ENCODE data around the gene SLC34A3. TPM values are rescaled to one million over a fixed set of nuclear protein-coding genes. Genes with fewer than 3 reads are reported as not detected.

The SLC34A3 gene
- total RNA-seq, 1 donor: not detected

DNA sequence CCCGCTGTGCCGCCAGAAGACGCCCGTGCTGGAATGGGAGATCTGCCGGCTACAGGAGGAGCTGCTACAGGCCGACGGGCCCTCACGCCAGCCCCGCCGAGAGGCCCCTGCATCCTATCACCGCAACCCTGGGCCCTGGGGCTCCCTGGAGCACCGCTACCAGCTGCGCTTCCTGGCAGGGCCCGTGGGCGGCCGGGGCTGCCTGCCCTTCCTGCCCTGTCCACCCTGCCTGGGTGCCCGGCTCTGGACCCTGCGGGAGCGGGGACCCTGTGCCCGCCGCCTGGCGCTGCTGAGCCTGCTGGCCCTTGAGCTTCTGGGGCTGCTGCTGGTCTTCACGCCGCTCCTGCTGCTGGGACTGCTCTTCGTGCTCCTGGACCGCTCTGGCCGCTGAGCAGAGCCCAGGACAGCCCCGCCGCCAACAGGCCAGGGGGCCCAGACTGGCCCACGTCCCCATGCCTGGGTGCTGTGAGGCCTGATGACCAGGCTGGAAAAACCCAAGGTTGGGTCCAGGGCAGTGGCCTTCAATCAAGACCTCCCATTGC, 12.4 kb upstream of the SLC34A3 start:
- no peak overlapping the region for H2AFZ ChIP-seq (ENCODE audit: low read length)
- no peak overlapping the region for H3K4me3 ChIP-seq (ENCODE audit: insufficient read depth, low read length)
- TF ChIP-seq, protein P1, sequence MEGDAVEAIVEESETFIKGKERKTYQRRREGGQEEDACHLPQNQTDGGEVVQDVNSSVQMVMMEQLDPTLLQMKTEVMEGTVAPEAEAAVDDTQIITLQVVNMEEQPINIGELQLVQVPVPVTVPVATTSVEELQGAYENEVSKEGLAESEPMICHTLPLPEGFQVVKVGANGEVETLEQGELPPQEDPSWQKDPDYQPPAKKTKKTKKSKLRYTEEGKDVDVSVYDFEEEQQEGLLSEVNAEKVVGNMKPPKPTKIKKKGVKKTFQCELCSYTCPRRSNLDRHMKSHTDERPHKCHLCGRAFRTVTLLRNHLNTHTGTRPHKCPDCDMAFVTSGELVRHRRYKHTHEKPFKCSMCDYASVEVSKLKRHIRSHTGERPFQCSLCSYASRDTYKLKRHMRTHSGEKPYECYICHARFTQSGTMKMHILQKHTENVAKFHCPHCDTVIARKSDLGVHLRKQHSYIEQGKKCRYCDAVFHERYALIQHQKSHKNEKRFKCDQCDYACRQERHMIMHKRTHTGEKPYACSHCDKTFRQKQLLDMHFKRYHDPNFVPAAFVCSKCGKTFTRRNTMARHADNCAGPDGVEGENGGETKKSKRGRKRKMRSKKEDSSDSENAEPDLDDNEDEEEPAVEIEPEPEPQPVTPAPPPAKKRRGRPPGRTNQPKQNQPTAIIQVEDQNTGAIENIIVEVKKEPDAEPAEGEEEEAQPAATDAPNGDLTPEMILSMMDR (IDR thresholded peaks at IDR 0.05; ENCODE audit: extremely low read depth, low read depth, low read length): no peak
- no peak overlapping the region for H3K27ac ChIP-seq (ENCODE audit: low read depth, low read length)
- H3K4me1 ChIP-seq (ENCODE audit: insufficient read depth, low read length): peaks cover 20% of the 10 kb centered on the region
- no peaks in the 10 kb centered on the region for H3K79me2 ChIP-seq (ENCODE audit: insufficient read depth, low read length)
- no peak overlapping the region for H3K4me2 ChIP-seq (ENCODE audit: insufficient read depth, low read length)
- H3K36me3 ChIP-seq (ENCODE audit: insufficient read depth, low read length): no peaks in the 10 kb centered on the region
- no peaks in the 10 kb centered on the region for H3K27me3 ChIP-seq (ENCODE audit: insufficient read depth, low read length)
- H4K20me1 ChIP-seq (ENCODE audit: insufficient read depth, low read length): no peaks in the 10 kb centered on the region
- no peaks in the 10 kb centered on the region for H3K9me3 ChIP-seq (ENCODE audit: low read depth, low read length)
- DNase-seq (ENCODE audit: insufficient read length, low spot score, missing footprints): no peak

DNA sequence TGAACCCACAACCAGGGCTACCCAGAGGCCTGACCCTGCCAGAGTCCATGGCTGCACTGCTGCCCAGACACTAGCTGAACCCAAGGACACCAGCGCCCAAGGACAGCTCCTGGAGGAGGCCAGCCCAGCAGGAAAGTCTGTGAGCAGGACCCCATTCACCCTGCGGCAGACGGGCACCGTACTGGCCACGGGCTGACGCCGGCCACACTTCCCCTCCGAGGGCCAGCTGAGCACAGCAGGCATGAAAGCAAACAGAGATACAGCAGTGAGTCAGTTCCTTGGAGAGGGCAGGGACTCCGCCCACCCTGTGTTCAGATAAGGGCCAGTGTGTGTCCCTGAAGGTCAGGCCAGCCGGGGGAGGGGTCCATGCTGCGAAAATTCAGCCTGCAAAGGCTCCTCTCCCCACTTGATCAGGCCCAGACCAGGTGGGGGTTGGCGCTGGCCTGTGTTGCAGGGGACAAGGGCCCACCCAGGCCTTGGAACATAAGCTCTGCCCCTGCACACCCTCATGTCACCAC, 11.9 kb upstream of the SLC34A3 start:
- Histone ChIP-seq H3K4me1 (ENCODE audit: insufficient read depth, low read length) (peaks cover 20% of the 10 kb centered on the region), H3K36me3 (ENCODE audit: insufficient read depth, low read length) (no peaks in the 10 kb centered on the region), H3K4me3 (ENCODE audit: insufficient read depth, low read length) (no peak overlapping the region), H3K27ac (ENCODE audit: low read depth, low read length) (no peak overlapping the region), H3K9me3 (ENCODE audit: low read depth, low read length) (no peaks in the 10 kb centered on the region), H2AFZ (ENCODE audit: low read length) (no peak overlapping the region), H3K79me2 (ENCODE audit: insufficient read depth, low read length) (no peaks in the 10 kb centered on the region), H3K27me3 (ENCODE audit: insufficient read depth, low read length) (no peaks in the 10 kb centered on the region), H4K20me1 (ENCODE audit: insufficient read depth, low read length) (no peaks in the 10 kb centered on the region), H3K4me2 (ENCODE audit: insufficient read depth, low read length) (peak overlapping the region; percentile 24)
- peak; percentile 99 for DNase-seq (ENCODE audit: insufficient read length, low spot score, missing footprints)
- TF ChIP-seq, protein P1 (IDR thresholded peaks at IDR 0.05; ENCODE audit: extremely low read depth, low read depth, low read length): no peak

DNA sequence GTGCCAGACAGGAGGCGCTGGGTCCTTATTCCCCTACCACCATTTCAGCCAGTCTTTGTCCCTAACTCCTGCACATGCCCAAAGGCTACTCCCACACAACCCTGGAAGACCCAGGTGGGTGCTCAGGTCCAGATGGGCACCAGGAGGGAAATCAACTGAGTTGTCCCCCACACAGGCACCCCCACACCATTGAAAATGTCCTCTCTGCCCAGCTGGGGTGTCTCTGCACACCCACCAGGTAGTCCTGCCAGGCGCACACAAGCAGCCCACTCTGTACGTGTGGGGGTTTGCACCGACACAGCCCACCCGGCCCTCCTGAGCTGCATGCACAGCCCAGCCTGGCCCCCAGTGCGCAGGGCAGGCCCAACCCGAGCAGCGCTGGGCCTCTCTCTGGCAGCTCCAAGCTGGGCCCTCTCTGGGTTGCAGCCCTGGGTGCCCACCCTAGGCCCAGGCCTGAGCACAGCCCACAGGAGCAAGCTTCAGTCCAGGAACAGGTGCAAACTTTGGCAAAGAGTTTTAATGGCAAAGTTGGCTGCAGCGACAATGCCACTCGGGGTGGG, 10.9 kb upstream of the SLC34A3 start:
- H2AFZ ChIP-seq (ENCODE audit: low read length): no peak overlapping the region
- DNase-seq (ENCODE audit: insufficient read length, low spot score, missing footprints): no peak
- H3K9me3 ChIP-seq (ENCODE audit: low read depth, low read length): no peaks in the 10 kb centered on the region
- no peak overlapping the region for H3K27ac ChIP-seq (ENCODE audit: low read depth, low read length)
- TF ChIP-seq, protein P1 (IDR thresholded peaks at IDR 0.05; ENCODE audit: extremely low read depth, low read depth, low read length): no peak
- peaks cover 24% of the 10 kb centered on the region for H3K4me1 ChIP-seq (ENCODE audit: insufficient read depth, low read length)
- no peaks in the 10 kb centered on the region for H3K27me3 ChIP-seq (ENCODE audit: insufficient read depth, low read length)
- no peaks in the 10 kb centered on the region for H3K36me3 ChIP-seq (ENCODE audit: insufficient read depth, low read length)
- no peaks in the 10 kb centered on the region for H3K79me2 ChIP-seq (ENCODE audit: insufficient read depth, low read length)
- no peak overlapping the region for H3K4me2 ChIP-seq (ENCODE audit: insufficient read depth, low read length)
- H3K4me3 ChIP-seq (ENCODE audit: insufficient read depth, low read length): no peak overlapping the region
- no peaks in the 10 kb centered on the region for H4K20me1 ChIP-seq (ENCODE audit: insufficient read depth, low read length)

DNA sequence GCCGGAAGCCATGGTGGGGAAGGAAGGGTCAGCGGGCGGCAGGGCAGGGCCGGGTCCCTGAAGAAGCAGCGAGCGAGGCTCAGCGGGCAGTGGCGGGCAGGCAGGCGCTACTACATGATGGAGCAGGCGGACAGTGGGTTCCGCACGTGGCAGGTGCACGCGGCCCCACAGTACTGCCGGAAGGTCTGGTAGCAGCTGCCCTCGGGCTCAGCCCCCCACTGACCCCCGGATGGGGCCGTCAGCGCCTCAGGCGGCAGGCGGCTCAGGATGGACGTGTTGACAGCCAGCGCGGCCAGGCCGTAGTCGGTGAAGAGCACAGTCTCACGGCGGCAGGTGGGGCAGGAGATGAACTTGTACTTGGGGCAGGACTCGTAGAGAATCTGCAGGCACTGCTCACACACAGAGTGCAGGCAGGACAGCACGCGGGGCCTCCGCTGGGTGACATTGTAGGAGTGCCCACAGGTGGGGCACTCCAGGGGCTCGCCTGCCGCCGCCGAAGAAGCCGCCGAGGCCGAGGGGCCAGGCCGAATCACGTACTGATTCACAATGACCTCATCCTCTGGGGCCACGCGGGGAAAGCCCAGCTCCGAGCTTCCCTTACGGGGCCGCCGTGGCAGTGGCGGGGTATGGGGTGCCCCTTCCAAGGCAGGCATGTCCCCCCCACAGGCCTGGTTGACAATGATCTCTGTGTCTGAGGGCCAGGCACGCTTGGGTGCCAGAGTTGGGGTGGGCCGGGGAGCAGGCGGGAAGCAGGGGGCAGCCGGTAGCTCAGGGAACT, 10.2 kb upstream of the SLC34A3 start:
- no peak overlapping the region for H3K4me2 ChIP-seq (ENCODE audit: insufficient read depth, low read length)
- H3K9me3 ChIP-seq (ENCODE audit: low read depth, low read length): no peaks in the 10 kb centered on the region
- no peaks in the 10 kb centered on the region for H4K20me1 ChIP-seq (ENCODE audit: insufficient read depth, low read length)
- H3K4me3 ChIP-seq (ENCODE audit: insufficient read depth, low read length): no peak overlapping the region
- no peaks in the 10 kb centered on the region for H3K36me3 ChIP-seq (ENCODE audit: insufficient read depth, low read length)
- no peaks in the 10 kb centered on the region for H3K79me2 ChIP-seq (ENCODE audit: insufficient read depth, low read length)
- H3K27me3 ChIP-seq (ENCODE audit: insufficient read depth, low read length): no peaks in the 10 kb centered on the region
- DNase-seq (ENCODE audit: insufficient read length, low spot score, missing footprints): no peak
- peaks cover 24% of the 10 kb centered on the region for H3K4me1 ChIP-seq (ENCODE audit: insufficient read depth, low read length)
- H3K27ac ChIP-seq (ENCODE audit: low read depth, low read length): no peak overlapping the region
- TF ChIP-seq, protein P1 (IDR thresholded peaks at IDR 0.05; ENCODE audit: extremely low read depth, low read depth, low read length): no peak
- no peak overlapping the region for H2AFZ ChIP-seq (ENCODE audit: low read length)
